NCI-H2171 (cell line): ENCODE data around the gene NANOS1.
A peak's percentile ranks its signal among the peaks of the same experiment; 100 is the strongest.

Source experiments
- DNase-seq: peaks from one replicate; lab custom pipeline; 2025; lab: John Stamatoyannopoulos, UW

The NANOS1 gene

GRCh38 chr10:119029613-119030420 lies at the start of gene NANOS1:
TSS of gene NANOS1 (plus strand) at chr10:119029714. CDS start at chr10:119029802, 88 bp downstream.
- DNase-seq = peak; percentile 28

GRCh38 chr10:118980135-118980865 lies 49.2 kb upstream of the NANOS1 start:
- peak; percentile 95 for DNase-seq

- DNase-seq = peak; percentile 58
These were observed 48.6 kb upstream of the NANOS1 start for GRCh38 chr10:118980870-118981269.

- no peak for DNase-seq
These were observed 47.6 kb upstream of the NANOS1 start for GRCh38 chr10:118981946-118982345.

- DNase-seq = no peak
These were observed 47.1 kb upstream of the NANOS1 start for GRCh38 chr10:118982366-118982765.

- no peak for DNase-seq
These were observed 46.3 kb upstream of the NANOS1 start for GRCh38 chr10:118983263-118983662.

- no peak for DNase-seq
These were observed 43.9 kb upstream of the NANOS1 start for GRCh38 chr10:118985576-118985975.

- DNase-seq = no peak
These were observed 42.4 kb upstream of the NANOS1 start for GRCh38 chr10:118986815-118987790.

GRCh38 chr10:118990326-118990725 lies 39.2 kb upstream of the NANOS1 start:
- no peak for DNase-seq

- DNase-seq = no peak
These were observed 37.0 kb upstream of the NANOS1 start for GRCh38 chr10:118992496-118992895.

GRCh38 chr10:118993214-118993613 lies 36.3 kb upstream of the NANOS1 start:
- no peak for DNase-seq

GRCh38 chr10:118994321-118994720 lies 35.2 kb upstream of the NANOS1 start:
- DNase-seq = no peak

- DNase-seq = no peak
These were observed 33.8 kb upstream of the NANOS1 start for GRCh38 chr10:118995739-118996138.

- DNase-seq = no peak
These were observed 32.1 kb upstream of the NANOS1 start for GRCh38 chr10:118997379-118997778.

- DNase-seq = no peak
These were observed 31.3 kb upstream of the NANOS1 start for GRCh38 chr10:118998183-118998582.

- DNase-seq = no peak
These were observed 27.6 kb upstream of the NANOS1 start for GRCh38 chr10:119001717-119002500.

- no peak for DNase-seq
These were observed 25.8 kb upstream of the NANOS1 start for GRCh38 chr10:119003572-119004289.

GRCh38 chr10:119005362-119006043 lies 24.0 kb upstream of the NANOS1 start:
- DNase-seq = no peak

GRCh38 chr10:119006451-119007210 lies 22.9 kb upstream of the NANOS1 start:
- peak; percentile 3 for DNase-seq
